NT2/D1 (cell line): Measurements from ENCODE around the gene CCNT1.

Experiments
- SUZ12 ChIP-seq: IDR thresholded peaks from 2 replicates; pipeline ENCODE4 v1.6.1; 2011; ENCODE audit not compliant: insufficient read length, insufficient read depth; ENCODE audit errors: extremely low read depth
- YY1 ChIP-seq: IDR thresholded peaks from 2 replicates; pipeline ENCODE4 v1.6.1; 2011; ENCODE audit not compliant: insufficient read length, insufficient read depth
- ZNF274 ChIP-seq: IDR thresholded peaks from 2 replicates; pipeline ENCODE4 v1.6.1; 2011; ENCODE audit warnings: mild to moderate bottlenecking, low read depth, low read length

DNA sequence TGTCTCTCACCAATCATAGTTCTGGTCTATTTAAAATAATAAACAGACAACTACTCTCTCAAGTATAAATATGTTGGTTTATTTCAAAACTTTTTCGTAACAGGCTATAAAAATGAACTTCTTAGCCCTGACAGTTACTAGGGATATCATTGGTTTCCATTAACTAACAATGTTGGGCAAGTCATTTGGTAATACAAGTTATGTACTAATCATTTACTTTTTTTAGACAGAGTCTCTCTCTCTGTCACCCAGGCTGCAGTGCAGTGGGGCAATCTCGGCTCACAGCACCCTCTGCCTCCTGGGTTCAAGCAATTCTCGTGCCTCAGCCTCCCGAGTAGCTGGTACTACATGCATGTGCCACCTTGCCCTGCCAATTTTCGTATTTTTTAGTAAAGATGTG lies 19.9 kb downstream of the CCNT1 start:
- TF ChIP-seq ZNF274, result no peak
- no peak for TF ChIP-seq SUZ12
- no peak for TF ChIP-seq YY1
